ENCODE data around the gene ADAMTS13. TPM values are rescaled to one million over a fixed set of nuclear protein-coding genes. Genes with fewer than 3 reads are reported as not detected.

ADAMTS13 gene
- total RNA-seq, 1 donor from 2014 or later, result 3.1 TPM

GRCh38 chr9:133417541-133418461 is 4.4 kb upstream of the ADAMTS13 start, which contains the start of gene REXO4:
Gene REXO4 (minus strand): TSS chr9:133418010. CDS start chr9:133417844, 166 bp downstream.
- intact Hi-C loops (cut with micrococcal nuclease), result no loop called here
- DNase-seq (peak; percentile 86), ATAC-seq (peak; percentile 97)

GRCh38 chr9:133419005-133419404 is 3.2 kb upstream of the ADAMTS13 start:
- no peak for ATAC-seq
- intact Hi-C loops (cut with micrococcal nuclease), result no loop called here
- no peak for DNase-seq

- no peak for DNase-seq
- intact Hi-C loops (cut with micrococcal nuclease), result no loop called here
- no peak for ATAC-seq
Observed at GRCh38 chr9:133420392-133420827, 1.8 kb upstream of the ADAMTS13 start.

- no peak for DNase-seq
- no peak for ATAC-seq
- intact Hi-C loops (cut with micrococcal nuclease), result no loop called here
Observed at GRCh38 chr9:133423216-133423615, 1.0 kb downstream of the ADAMTS13 start.

- DNase-seq, result no peak
- no peak for ATAC-seq
- intact Hi-C loops (cut with micrococcal nuclease), result no loop called here
Observed at GRCh38 chr9:133424187-133424586, 2.0 kb downstream of the ADAMTS13 start.

- no peak for ATAC-seq
- intact Hi-C loops (cut with micrococcal nuclease), result no loop called here
Observed at GRCh38 chr9:133425049-133425632, 3.0 kb downstream of the ADAMTS13 start.

GRCh38 chr9:133426011-133426410 is 3.8 kb downstream of the ADAMTS13 start:
- intact Hi-C loops (cut with micrococcal nuclease), result no loop called here
- no peak for ATAC-seq
- no peak for DNase-seq

More at GRCh38 chr9:133425049-133425632, 3.0 kb downstream of the ADAMTS13 start:
- no peak for DNase-seq

GRCh38 chr9:133427658-133428348 is 5.6 kb downstream of the ADAMTS13 start:
- ATAC-seq (no peak), DNase-seq (no peak)
- intact Hi-C loops (cut with micrococcal nuclease), result no loop called here

GRCh38 chr9:133428617-133429101 is 6.5 kb downstream of the ADAMTS13 start:
- peak; percentile 53 for ATAC-seq
- no peak for DNase-seq
- intact Hi-C loops (cut with micrococcal nuclease), result no loop called here

- ATAC-seq (no peak), DNase-seq (no peak)
- intact Hi-C loops (cut with micrococcal nuclease), result no loop called here
Observed at GRCh38 chr9:133429214-133429613, 7.0 kb downstream of the ADAMTS13 start.

- intact Hi-C loops (cut with micrococcal nuclease), result no loop called here
- DNase-seq (peak; percentile 49), ATAC-seq (peak; percentile 70)
Observed at GRCh38 chr9:133429641-133430161, 7.5 kb downstream of the ADAMTS13 start.

GRCh38 chr9:133430244-133430643 is 8.1 kb downstream of the ADAMTS13 start:
- DNase-seq (no peak), ATAC-seq (no peak)
- intact Hi-C loops (cut with micrococcal nuclease), result no loop called here

GRCh38 chr9:133433351-133433843 is 11.2 kb downstream of the ADAMTS13 start:
- ATAC-seq (no peak), DNase-seq (no peak)
- intact Hi-C loops (cut with micrococcal nuclease), result no loop called here

- ATAC-seq (no peak), DNase-seq (no peak)
- intact Hi-C loops (cut with micrococcal nuclease), result no loop called here
Observed at GRCh38 chr9:133436681-133437080, 14.5 kb downstream of the ADAMTS13 start.

- intact Hi-C loops (cut with micrococcal nuclease), result no loop called here
- ATAC-seq, result no peak
Observed at GRCh38 chr9:133437753-133438531, 15.8 kb downstream of the ADAMTS13 start.

GRCh38 chr9:133439337-133439736 is 17.2 kb downstream of the ADAMTS13 start:
- no peak for ATAC-seq
- intact Hi-C loops (cut with micrococcal nuclease), result no loop called here
- no peak for DNase-seq

More at GRCh38 chr9:133437753-133438531, 15.8 kb downstream of the ADAMTS13 start:
- DNase-seq, result no peak

GRCh38 chr9:133440874-133441273 is 18.7 kb downstream of the ADAMTS13 start:
- no peak for ATAC-seq
- DNase-seq, result no peak
- intact Hi-C loops (cut with micrococcal nuclease), result no loop called here

- no peak for DNase-seq
- intact Hi-C loops (cut with micrococcal nuclease), result no loop called here
- ATAC-seq, result no peak
Observed at GRCh38 chr9:133441571-133441970, 19.4 kb downstream of the ADAMTS13 start.
